ENCODE results near the gene PTK7. TPM values are rescaled to one million over a fixed set of nuclear protein-coding genes. Genes with fewer than 3 reads are reported as not detected.

The PTK7 gene
- total RNA-seq, 1 experiment from 2014 or later, result 165 TPM

DNA sequence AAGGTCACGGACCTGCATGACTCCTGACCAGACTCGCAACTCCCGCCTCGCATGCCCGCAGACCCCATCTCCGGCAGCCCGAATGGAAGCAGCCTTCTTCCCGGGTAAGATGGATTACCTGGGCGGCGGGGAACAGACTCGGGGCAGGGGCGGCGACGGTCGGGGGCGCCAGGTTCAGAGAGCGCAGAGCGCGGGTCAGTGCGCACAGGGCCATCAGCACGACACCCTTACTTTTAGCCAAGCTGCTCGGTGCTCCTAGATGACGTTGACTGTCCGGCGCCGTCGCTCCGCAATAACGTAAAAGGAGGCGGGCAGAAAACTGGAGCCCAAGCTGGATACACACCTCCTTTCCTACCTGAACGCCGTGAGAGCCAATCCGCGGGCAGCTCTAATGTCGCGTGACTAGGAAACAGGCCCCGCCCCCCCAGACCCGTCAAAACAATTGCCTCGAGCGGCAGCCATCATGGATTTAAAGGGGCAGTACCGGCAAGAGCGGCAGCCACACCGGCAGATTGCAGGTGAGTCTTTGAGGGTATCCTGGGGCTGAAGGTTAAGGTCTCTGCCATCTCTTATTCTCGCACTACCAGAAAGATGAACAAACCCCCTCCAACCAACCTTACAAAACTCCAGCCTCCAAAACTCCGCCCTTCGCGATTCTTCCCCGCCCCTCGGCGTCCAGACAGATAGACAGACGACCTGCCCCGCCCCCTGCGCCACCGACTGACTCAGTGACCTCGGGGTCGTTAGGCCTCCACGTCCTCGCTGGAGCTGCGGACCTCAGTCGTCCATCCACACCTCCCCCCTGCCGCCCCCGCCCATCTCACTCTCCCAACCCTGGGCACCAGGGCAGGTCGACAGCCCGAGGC, 16.7 kb upstream of the PTK7 start, which contains the start of the genes KLC4 and MRPL2 (continued):
- TF ChIP-seq, protein P1, sequence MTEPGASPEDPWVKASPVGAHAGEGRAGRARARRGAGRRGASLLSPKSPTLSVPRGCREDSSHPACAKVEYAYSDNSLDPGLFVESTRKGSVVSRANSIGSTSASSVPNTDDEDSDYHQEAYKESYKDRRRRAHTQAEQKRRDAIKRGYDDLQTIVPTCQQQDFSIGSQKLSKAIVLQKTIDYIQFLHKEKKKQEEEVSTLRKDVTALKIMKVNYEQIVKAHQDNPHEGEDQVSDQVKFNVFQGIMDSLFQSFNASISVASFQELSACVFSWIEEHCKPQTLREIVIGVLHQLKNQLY (CRISPR knock-in tag; IDR thresholded peaks at IDR 0.05), result no peak
- TF ChIP-seq ZNF671 (CRISPR knock-in tag; IDR thresholded peaks at IDR 0.05), result no peak
- peak; percentile 99 for TF ChIP-seq CREM (CRISPR knock-in tag; IDR thresholded peaks at IDR 0.05)
- TF ChIP-seq, protein P2, sequence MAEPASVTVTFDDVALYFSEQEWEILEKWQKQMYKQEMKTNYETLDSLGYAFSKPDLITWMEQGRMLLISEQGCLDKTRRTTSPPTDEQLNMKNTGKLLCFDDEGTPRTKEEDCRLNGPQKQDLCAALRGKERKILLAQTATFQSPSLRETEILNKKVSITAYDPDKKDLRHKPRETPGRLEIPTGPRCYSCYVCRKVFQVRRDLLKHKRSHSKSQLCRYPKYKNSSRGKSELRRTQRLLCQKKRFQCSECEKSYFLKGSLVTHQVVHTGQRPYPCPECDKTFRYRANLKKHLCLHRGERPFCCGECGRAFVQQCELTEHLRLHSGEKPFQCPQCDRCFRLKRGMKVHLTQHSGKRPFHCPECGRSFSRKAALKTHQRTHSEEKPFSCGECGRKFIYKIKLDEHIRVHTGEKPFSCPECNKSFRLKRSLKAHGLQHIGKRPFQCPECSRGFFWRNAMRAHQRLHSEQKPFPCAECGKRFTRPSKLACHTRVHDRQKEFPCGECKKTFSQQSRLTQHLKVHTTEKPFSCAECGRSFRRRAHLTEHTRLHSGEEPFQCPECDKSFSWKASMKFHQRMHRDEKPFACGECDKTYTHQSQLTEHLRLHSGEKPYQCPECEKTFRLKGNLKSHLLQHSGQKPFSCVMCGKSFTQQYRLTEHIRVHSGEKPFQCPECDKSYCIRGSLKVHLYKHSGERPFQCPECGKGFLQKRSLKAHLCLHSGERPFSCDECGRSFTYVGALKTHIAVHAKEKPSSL (CRISPR knock-in tag; conservative IDR thresholded peaks at IDR 0.05), result no peak
- TF ChIP-seq ATF1 (CRISPR knock-in tag; IDR thresholded peaks at IDR 0.05), result peak; percentile 83; the same call in 1 of the 2 replicates

GRCh38 chr6:43060034-43060754, 15.9 kb upstream of the PTK7 start:
- peak overlapping the region; percentile 99 for H3K27ac Mint-ChIP-seq
- H3K4me3 Mint-ChIP-seq, result peak overlapping the region; percentile 91
- peaks cover 21% of the 10 kb centered on the region for H3K4me1 Mint-ChIP-seq
- ChIA-PET CTCF (interaction anchor here (1.3 to 3.3 kb wide), 4 partner anchors 83 to 169 kb away, joined by 3 to 24 read pairs (median 4); partner anchors contain the start of gene DNPH1), POLR2A (interaction anchor here (1.0 to 1.4 kb wide), 6 partner anchors 17 to 149 kb away, joined by 3 to 9 read pairs (median 6); partner anchors contain the start of genes KLHDC3, MEA1 and PTK7)
- H3K9me3 Mint-ChIP-seq, result no peaks in the 10 kb centered on the region
- no peaks in the 10 kb centered on the region for H3K27me3 Mint-ChIP-seq (ENCODE audit: low read depth)
- ATAC-seq (peak; percentile 24), DNase-seq (ENCODE audit: low spot score) (no peak)
- TF ChIP-seq GABPB1 (CRISPR knock-in tag; IDR thresholded peaks at IDR 0.05) (peak; percentile 33; the same call in 1 of the 2 replicates), HMGA2 (CRISPR knock-in tag; IDR thresholded peaks at IDR 0.05) (no peak)
- peaks cover 21% of the 10 kb centered on the region for H3K36me3 Mint-ChIP-seq

- Mint-ChIP-seq H3K9me3 (no peaks in the 10 kb centered on the region), H3K4me3 (peak overlapping the region; percentile 91), H3K27me3 (ENCODE audit: low read depth) (no peaks in the 10 kb centered on the region), H3K36me3 (peaks cover 15% of the 10 kb centered on the region), H3K4me1 (peaks cover 21% of the 10 kb centered on the region), H3K27ac (peak overlapping the region; percentile 66)
- ATAC-seq (no peak), DNase-seq (ENCODE audit: low spot score) (no peak)
- POLR2A ChIA-PET, result no interaction called here
- CTCF ChIA-PET, result interaction anchor here (1.4 to 3.3 kb wide), 2 partner anchors 82 to 97 kb away, joined by 3 to 24 read pairs; no protein-coding TSS in a partner anchor
- no peak for TF ChIP-seq ZNF396 (CRISPR knock-in tag; IDR thresholded peaks at IDR 0.05; ENCODE audit: borderline replicate concordance)
- no peak for TF ChIP-seq ARID4B (CRISPR knock-in tag; IDR thresholded peaks at IDR 0.05; ENCODE audit: borderline replicate concordance)
- TF ChIP-seq, protein P3, sequence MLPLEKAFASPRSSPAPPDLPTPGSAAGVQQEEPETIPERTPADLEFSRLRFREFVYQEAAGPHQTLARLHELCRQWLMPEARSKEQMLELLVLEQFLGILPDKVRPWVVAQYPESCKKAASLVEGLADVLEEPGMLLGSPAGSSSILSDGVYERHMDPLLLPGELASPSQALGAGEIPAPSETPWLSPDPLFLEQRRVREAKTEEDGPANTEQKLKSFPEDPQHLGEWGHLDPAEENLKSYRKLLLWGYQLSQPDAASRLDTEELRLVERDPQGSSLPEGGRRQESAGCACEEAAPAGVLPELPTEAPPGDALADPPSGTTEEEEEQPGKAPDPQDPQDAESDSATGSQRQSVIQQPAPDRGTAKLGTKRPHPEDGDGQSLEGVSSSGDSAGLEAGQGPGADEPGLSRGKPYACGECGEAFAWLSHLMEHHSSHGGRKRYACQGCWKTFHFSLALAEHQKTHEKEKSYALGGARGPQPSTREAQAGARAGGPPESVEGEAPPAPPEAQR (CRISPR knock-in tag; IDR thresholded peaks at IDR 0.05), result no peak
- TF ChIP-seq NR3C1 (CRISPR knock-in tag; conservative IDR thresholded peaks at IDR 0.05; ENCODE audit: low read depth), result no peak
- TF ChIP-seq CREB1 (CRISPR knock-in tag; IDR thresholded peaks at IDR 0.05), result no peak
- TF ChIP-seq ATF1 (CRISPR knock-in tag; IDR thresholded peaks at IDR 0.05), result no peak
- TF ChIP-seq CREM (CRISPR knock-in tag; IDR thresholded peaks at IDR 0.05), result no peak
- no peak for TF ChIP-seq ELF4 (CRISPR knock-in tag; IDR thresholded peaks at IDR 0.05; ENCODE audit: low read depth)
- no peak for TF ChIP-seq NFE2L1 (CRISPR knock-in tag; IDR thresholded peaks at IDR 0.05)
- TF ChIP-seq GTF2I (CRISPR knock-in tag; conservative IDR thresholded peaks at IDR 0.05), result no peak
- TF ChIP-seq TEAD1 (CRISPR knock-in tag; IDR thresholded peaks at IDR 0.05), result no peak
- TF ChIP-seq IRF1 (CRISPR knock-in tag; IDR thresholded peaks at IDR 0.05), result no peak
- TF ChIP-seq TEAD4 (CRISPR knock-in tag; IDR thresholded peaks at IDR 0.05), result no peak
Observed at GRCh38 chr6:43060755-43061633, 15.1 kb upstream of the PTK7 start.

Data from WTC11 (cell line).